Measurements from ENCODE around the gene IQSEC3. TPM values are rescaled to one million over a fixed set of nuclear protein-coding genes. Genes with fewer than 3 reads are reported as not detected.

The IQSEC3 gene
- total and polyA plus RNA-seq, 10 of the 15 experiments (the other 5 are each of a cell fraction or from before 2014, with no cell fraction given), result not detected

GRCh38 chr12:224330-224729 is 157.8 kb downstream of the IQSEC3 start:
- no TSS peak for BruUV-seq (replicated peaks)
- no peak for FAIRE-seq
- ChIA-PET RAD21 (ENCODE audit: unreplicated experiment) (no interaction called here), SMC1A (ENCODE audit: uncharacterized antibody, unreplicated experiment) (no interaction called here), CTCF (no interaction called here), POLR2A (no interaction called here)
- no peak for TF ChIP-seq POU2F2 (IDR thresholded peaks at IDR 0.05; ENCODE audit: borderline replicate concordance, low read depth, low read length)
- TF ChIP-seq CREB1 (IDR thresholded peaks at IDR 0.05; ENCODE audit: low read depth), result no peak
- TF ChIP-seq KDM1A (IDR thresholded peaks at IDR 0.05; ENCODE audit: borderline replicate concordance), result no peak
- no peak for TF ChIP-seq SIX5 (IDR thresholded peaks at IDR 0.05; ENCODE audit: low read depth, low read length, severe bottlenecking)
- no peak for TF ChIP-seq BCL3 (IDR thresholded peaks at IDR 0.05; ENCODE audit: borderline replicate concordance, insufficient read depth, low read depth, low read length, poor library complexity, severe bottlenecking)
- no peak for TF ChIP-seq ZNF592 (IDR thresholded peaks at IDR 0.05)
- no peak for TF ChIP-seq NKRF (conservative IDR thresholded peaks at IDR 0.05)
- TF ChIP-seq NFYA (IDR thresholded peaks at IDR 0.05; ENCODE audit: borderline replicate concordance, low read depth, low read length), result no peak
- no peak for TF ChIP-seq TCF12 (IDR thresholded peaks at IDR 0.05; ENCODE audit: low read depth, low read length)
- TF ChIP-seq ATF3 (IDR thresholded peaks at IDR 0.05; ENCODE audit: borderline replicate concordance, extremely low read depth, low read depth, low read length), result no peak
- no peak for TF ChIP-seq STAT1 (conservative IDR thresholded peaks at IDR 0.05)
- H3K9me3 ChIP-seq (replicated peaks; ENCODE audit: control insufficient read depth, insufficient read depth, low read length), result no peaks in the 10 kb centered on the region
- no peaks in the 10 kb centered on the region for H3K36me3 ChIP-seq (ENCODE audit: control insufficient read depth in 2 of 2, insufficient read depth in 2 of 2, low read length in 1 of 2)
- no peak overlapping the region for H2AFZ ChIP-seq (ENCODE audit: control insufficient read depth, low read depth, low read length)
- no peak for ATAC-seq
- no peak overlapping the region for H3K4me2 ChIP-seq (ENCODE audit: control insufficient read depth, insufficient read depth)
- no peak for DNase-seq (ENCODE audit: low read depth, low spot score)
- H3K9ac ChIP-seq (ENCODE audit: control insufficient read depth, insufficient read depth, low read length), result no peak overlapping the region
- no peak overlapping the region for H3K4me3 ChIP-seq
- no peaks in the 10 kb centered on the region for H3K79me2 ChIP-seq (ENCODE audit: control insufficient read depth, insufficient read depth, low read length)
- H3K27ac ChIP-seq (ENCODE audit: control insufficient read depth, insufficient read depth), result no peak overlapping the region
- peaks cover 0 to 2% of the 10 kb centered on the region in 2 experiments for H3K27me3 ChIP-seq (replicated peaks in 1 of 2; ENCODE audit: control insufficient read depth in 2 of 2, insufficient read depth in 2 of 2, low read length in 1 of 2)
- 52% methylated on average over 9 of the region's 9 CpGs for WGBS (ENCODE audit: insufficient coverage, insufficient replicate concordance, low lambda C conversion rate, missing lambda C conversion rate)
- in situ Hi-C loops (cut with MboI), result no loop called here
- H4K20me1 ChIP-seq (ENCODE audit: control insufficient read depth, insufficient read depth), result no peaks in the 10 kb centered on the region; the same call in 1 of the 2 replicates
- no peaks in the 10 kb centered on the region for H3K4me1 ChIP-seq (ENCODE audit: control insufficient read depth, insufficient read depth, low read length)
- intact Hi-C loops (cut with micrococcal nuclease; ENCODE audit: unreplicated experiment), result no loop called here
